NCI-H2227 treated with DMSO at 0.1 percent for 48 hours (cell line): Measurements from ENCODE around the gene GKN1.

Experiments used
- DNase-seq: peaks from one replicate; lab custom pipeline; 2025; lab: John Stamatoyannopoulos, UW

Gene GKN1

GRCh38 chr2:68961380-68961779, 13.1 kb upstream of the GKN1 start:
- no peak for DNase-seq

- DNase-seq, result no peak
Observed at GRCh38 chr2:68964282-68964681, 10.2 kb upstream of the GKN1 start.

- DNase-seq, result no peak
Observed at GRCh38 chr2:68968221-68968620, 6.2 kb upstream of the GKN1 start.

- DNase-seq, result no peak
Observed at GRCh38 chr2:68969736-68970490, 4.5 kb upstream of the GKN1 start.

GRCh38 chr2:68970566-68971265, 3.7 kb upstream of the GKN1 start:
- DNase-seq, result no peak

- DNase-seq, result no peak
Observed at GRCh38 chr2:68971591-68972231, 2.7 kb upstream of the GKN1 start.

GRCh38 chr2:68974946-68975665, 670 bp downstream of the GKN1 start:
- DNase-seq, result no peak

GRCh38 chr2:68975844-68976243, 1.4 kb downstream of the GKN1 start:
- DNase-seq, result no peak

GRCh38 chr2:68977453-68977852, 3.0 kb downstream of the GKN1 start:
- DNase-seq, result no peak

GRCh38 chr2:68978098-68978497, 3.7 kb downstream of the GKN1 start:
- DNase-seq, result no peak

- DNase-seq, result no peak
Observed at GRCh38 chr2:68980956-68981355, 6.5 kb downstream of the GKN1 start.

GRCh38 chr2:68987021-68987503, 12.6 kb downstream of the GKN1 start:
- DNase-seq, result no peak

GRCh38 chr2:68989035-68989434, 14.6 kb downstream of the GKN1 start:
- no peak for DNase-seq

- DNase-seq, result no peak
Observed at GRCh38 chr2:68992341-68992740, 17.9 kb downstream of the GKN1 start.

- DNase-seq, result no peak
Observed at GRCh38 chr2:68992933-68993332, 18.5 kb downstream of the GKN1 start.

GRCh38 chr2:68993660-68994059, 19.2 kb downstream of the GKN1 start:
- DNase-seq, result no peak

GRCh38 chr2:68994864-68995263, 20.4 kb downstream of the GKN1 start:
- DNase-seq, result no peak

GRCh38 chr2:68995916-68996315, 21.5 kb downstream of the GKN1 start:
- peak; percentile 8 for DNase-seq

- DNase-seq, result no peak
Observed at GRCh38 chr2:68997401-68997800, 23.0 kb downstream of the GKN1 start.

GRCh38 chr2:69001879-69002278, 27.4 kb downstream of the GKN1 start:
- no peak for DNase-seq

- DNase-seq, result no peak
Observed at GRCh38 chr2:69003731-69004130, 29.3 kb downstream of the GKN1 start.

- DNase-seq, result no peak
Observed at GRCh38 chr2:69007169-69007568, 32.7 kb downstream of the GKN1 start.
